K562 (cell line): Measurements from ENCODE around the gene TRIM31. TPM values are rescaled to one million over a fixed set of nuclear protein-coding genes. Genes with fewer than 3 reads are reported as not detected.

Experiments
- CHD4 ChIP-seq: fragments of 200-600 bp; sonication (generic); IDR thresholded peaks from 3 replicates; pipeline ENCODE4 v1.6.1; 2012; ENCODE audit warnings: low read depth, mild to moderate bottlenecking, mixed read lengths, low read length, inconsistent platforms; ENCODE audit not compliant: insufficient read depth, insufficient replicate concordance, poor library complexity, severe bottlenecking
- EP300 ChIP-seq: IDR thresholded peaks from 2 replicates; pipeline ENCODE4 v1.6.1; 2012; ENCODE audit warnings: low read length, improper control_type of control experiment
- HEY1 ChIP-seq: fragments of 250-450 bp; sonication (Bioruptor Pico); IDR thresholded peaks from 2 replicates; pipeline ENCODE4 v1.5.0; 2020; ENCODE audit warnings: mild to moderate bottlenecking, moderate library complexity, borderline replicate concordance
- KDM1A ChIP-seq, 2 experiments: fragments of 450-650 bp; IDR thresholded peaks; 2 replicates each; pipeline ENCODE4 v1.6.1; 2016; ENCODE audit warnings: mild to moderate bottlenecking in 2 of 2
- LARP7 ChIP-seq: fragments of 450-650 bp; IDR thresholded peaks from 2 replicates; pipeline ENCODE4 v1.6.1; 2016
- MEIS2 ChIP-seq: fragments of 450-650 bp; IDR thresholded peaks from 2 replicates; pipeline ENCODE4 v1.6.1; 2014; ENCODE audit warnings: mild to moderate bottlenecking; ENCODE audit not compliant: partially characterized antibody
- MXD1 ChIP-seq: fragments of 250-450 bp; sonication (Bioruptor Pico); IDR thresholded peaks from 2 replicates; pipeline ENCODE4 v1.8.0; 2021; ENCODE audit warnings: borderline replicate concordance, mild to moderate bottlenecking, moderate library complexity; ENCODE audit not compliant: poor library complexity, severe bottlenecking
- NFYB ChIP-seq: IDR thresholded peaks from 2 replicates; pipeline ENCODE4 v1.6.1; 2011; ENCODE audit warnings: mild to moderate bottlenecking, moderate library complexity; ENCODE audit not compliant: insufficient read length; ENCODE audit errors: extremely low read depth
- NR1H2 ChIP-seq: sonication (generic); formaldehyde crosslinking; IDR thresholded peaks from 2 replicates; pipeline ENCODE4 v1.4.0; 2020; ENCODE audit warnings: mild to moderate bottlenecking, missing genetic modification reagents
- PML ChIP-seq: IDR thresholded peaks from 2 replicates; pipeline ENCODE4 v1.6.1; 2012; ENCODE audit warnings: low read length, inconsistent platforms
- RBM17 ChIP-seq: fragments of 200-400 bp; formaldehyde crosslinking; IDR thresholded peaks from 2 replicates; pipeline ENCODE4 v1.6.1; 2017; ENCODE audit warnings: low read depth, mild to moderate bottlenecking, low read length, borderline replicate concordance
- SNAPC5 ChIP-seq: fragments of 250-450 bp; sonication (Bioruptor Pico); IDR thresholded peaks from 2 replicates; pipeline ENCODE4 v1.8.0; 2021; ENCODE audit warnings: moderate library complexity, mild to moderate bottlenecking, inconsistent platforms
- TCFL5 ChIP-seq: fragments of 250-450 bp; sonication (Bioruptor Pico); conservative IDR thresholded peaks from 2 replicates; pipeline ENCODE4 v1.6.1; 2021; ENCODE audit warnings: mild to moderate bottlenecking, moderate library complexity, matching md5 sums
- ZC3H8 ChIP-seq: fragments of 450-650 bp; IDR thresholded peaks from 2 replicates; pipeline ENCODE4 v1.6.1; 2017
- ZNF124 ChIP-seq: sonication (generic); formaldehyde crosslinking; IDR thresholded peaks from 2 replicates; pipeline ENCODE4 v1.8.1; 2022; ENCODE audit warnings: missing genetic modification reagents
- ZNF133 ChIP-seq: fragments of 250-450 bp; sonication (Bioruptor Pico); IDR thresholded peaks from 2 replicates; pipeline ENCODE4 v1.4.0; 2020; ENCODE audit warnings: mild to moderate bottlenecking
- ZNF699 ChIP-seq: fragments of 250-450 bp; sonication (Bioruptor Pico); IDR thresholded peaks from 2 replicates; pipeline ENCODE4 v1.8.0; 2021; ENCODE audit warnings: mild to moderate bottlenecking, moderate library complexity; ENCODE audit not compliant: insufficient replicate concordance
- polyA plus RNA-seq, 8 experiments: library from polyadenylated mRNA; depleted of rRNA in 4 of 8; stranded (reverse) in 5 of 8; unstranded in 3 of 8; fragments of >200 nt; fragmentation: Nextera tagmentation in 2 of 8; fragmentation: Illumina TruSeq in 1 of 8; extraction: Ambion mirVana in 2 of 8; extraction: Trizol in 1 of 8; gene quantifications; 2 replicates each; pipeline versions ENCODE4 v1.2.1 to v1.2.3, GENCODE V29; 2011 to 2014; ENCODE audit warnings: inconsistent platforms in 1 of 8, missing spikeins in 1 of 8
- total RNA-seq, 7 experiments: library from RNA; depleted of rRNA in 6 of 7; stranded (reverse); fragments of >200 nt in 6 of 7; fragmentation: Illumina TruSeq in 2 of 7; extraction: Trizol in 2 of 7; gene quantifications; 2 replicates each; pipeline versions ENCODE4 v1.2.1 to v1.2.3, GENCODE V29; 2011 to 2021; ENCODE audit warnings: low replicate concordance in 1 of 7
- TF ChIP-seq, protein P1 (sequence below), 2 experiments: fragments of 450-650 bp; IDR thresholded peaks; 2 replicates each; pipeline ENCODE4 v1.6.1; 2016
- TF ChIP-seq, protein P2 (sequence below): IDR thresholded peaks from 3 replicates; pipeline ENCODE4 v1.6.1; 2011; ENCODE audit warnings: borderline replicate concordance, mild to moderate bottlenecking; ENCODE audit not compliant: insufficient read length, insufficient read depth
- TF ChIP-seq, protein P3 (sequence below): fragments of 450-650 bp; formaldehyde crosslinking; IDR thresholded peaks from 2 replicates; pipeline ENCODE4 v1.4.0; 2022; ENCODE audit warnings: missing genetic modification characterization
- TF ChIP-seq, protein P4 (sequence below), 2 experiments: fragments of 450-650 bp in 1 of 2; sonication (generic) in 1 of 2; formaldehyde crosslinking; conservative IDR thresholded peaks; 2 replicates each; pipeline versions ENCODE4 v1.4.0 to v1.8.1; 2020 to 2022; ENCODE audit warnings: mild to moderate bottlenecking in 1 of 2, missing genetic modification reagents in 1 of 2

The TRIM31 gene
- total and polyA plus RNA-seq, 9 of the 15 experiments (the other 6 are each of a cell fraction or from before 2014, with no cell fraction given): not detected

DNA sequence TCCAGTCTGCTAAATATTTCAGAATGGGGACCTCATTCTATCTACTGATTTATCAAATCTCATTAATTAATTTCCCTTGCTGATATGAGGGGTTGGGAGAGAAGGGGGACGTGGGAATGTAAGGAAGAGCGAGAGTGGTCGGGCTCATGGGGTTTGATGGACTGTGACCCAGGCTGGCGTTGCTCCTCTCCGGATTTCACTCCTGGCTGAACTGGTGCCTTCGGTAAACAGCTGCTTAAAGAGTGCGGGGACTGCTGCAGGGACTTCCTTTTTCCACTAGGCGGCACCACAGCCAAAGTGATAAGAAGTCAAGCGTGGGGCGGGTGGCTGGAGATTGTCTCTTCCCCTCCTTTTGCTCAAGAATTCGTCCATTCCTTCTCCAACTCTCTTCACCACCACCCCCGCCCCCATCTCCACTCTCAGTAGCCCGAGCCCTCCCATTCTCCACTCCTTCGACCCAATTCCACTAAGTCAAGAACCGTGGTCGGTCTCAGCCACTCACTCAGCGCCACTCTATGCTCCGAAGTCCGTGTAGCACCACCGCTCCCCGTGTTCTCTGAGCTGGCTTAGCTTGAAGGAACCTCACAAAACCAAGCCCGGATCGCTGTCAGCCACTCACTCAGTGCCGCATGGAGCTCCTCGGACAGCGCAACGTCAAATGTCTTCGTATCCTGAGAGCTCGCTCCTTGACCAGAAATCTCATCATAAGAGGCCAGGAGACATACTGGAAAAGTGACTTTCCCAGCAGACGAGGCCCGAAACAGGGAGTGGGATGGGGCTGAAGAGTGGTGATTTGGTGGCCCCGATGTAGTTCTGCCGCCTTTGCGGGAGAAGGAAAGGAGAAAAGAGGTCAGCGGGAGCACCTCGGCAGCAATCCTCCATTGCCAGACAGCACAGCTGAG lies 9.7 kb downstream of the TRIM31 start (continued):
- TF ChIP-seq MXD1 (no peak), ZNF699 (CRISPR knock-in tag) (no peak), RBM17 (no peak), HEY1 (CRISPR knock-in tag) (no peak), PML (no peak), ZC3H8 (no peak), MEIS2 (no peak), NFYB (no peak), ZNF133 (no peak), SNAPC5 (CRISPR knock-in tag) (no peak), EP300 (no peak), ZNF124 (CRISPR knock-in tag) (no peak), TCFL5 (no peak), LARP7 (no peak), NR1H2 (CRISPR knock-in tag) (no peak), KDM1A (IDR thresholded peaks at IDR 0.05) (no peak), CHD4 (no peak)
- TF ChIP-seq, protein P1, sequence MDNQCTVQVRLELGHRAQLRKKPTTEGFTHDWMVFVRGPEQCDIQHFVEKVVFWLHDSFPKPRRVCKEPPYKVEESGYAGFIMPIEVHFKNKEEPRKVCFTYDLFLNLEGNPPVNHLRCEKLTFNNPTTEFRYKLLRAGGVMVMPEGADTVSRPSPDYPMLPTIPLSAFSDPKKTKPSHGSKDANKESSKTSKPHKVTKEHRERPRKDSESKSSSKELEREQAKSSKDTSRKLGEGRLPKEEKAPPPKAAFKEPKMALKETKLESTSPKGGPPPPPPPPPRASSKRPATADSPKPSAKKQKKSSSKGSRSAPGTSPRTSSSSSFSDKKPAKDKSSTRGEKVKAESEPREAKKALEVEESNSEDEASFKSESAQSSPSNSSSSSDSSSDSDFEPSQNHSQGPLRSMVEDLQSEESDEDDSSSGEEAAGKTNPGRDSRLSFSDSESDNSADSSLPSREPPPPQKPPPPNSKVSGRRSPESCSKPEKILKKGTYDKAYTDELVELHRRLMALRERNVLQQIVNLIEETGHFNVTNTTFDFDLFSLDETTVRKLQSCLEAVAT (IDR thresholded peaks at IDR 0.05): 0 out of 4 replicates have a peak, but pooled peaks of 1 of the 2 experiments have one; percentile 24
- TF ChIP-seq, protein P2, sequence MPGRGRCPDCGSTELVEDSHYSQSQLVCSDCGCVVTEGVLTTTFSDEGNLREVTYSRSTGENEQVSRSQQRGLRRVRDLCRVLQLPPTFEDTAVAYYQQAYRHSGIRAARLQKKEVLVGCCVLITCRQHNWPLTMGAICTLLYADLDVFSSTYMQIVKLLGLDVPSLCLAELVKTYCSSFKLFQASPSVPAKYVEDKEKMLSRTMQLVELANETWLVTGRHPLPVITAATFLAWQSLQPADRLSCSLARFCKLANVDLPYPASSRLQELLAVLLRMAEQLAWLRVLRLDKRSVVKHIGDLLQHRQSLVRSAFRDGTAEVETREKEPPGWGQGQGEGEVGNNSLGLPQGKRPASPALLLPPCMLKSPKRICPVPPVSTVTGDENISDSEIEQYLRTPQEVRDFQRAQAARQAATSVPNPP: no peak
- TF ChIP-seq, protein P3, sequence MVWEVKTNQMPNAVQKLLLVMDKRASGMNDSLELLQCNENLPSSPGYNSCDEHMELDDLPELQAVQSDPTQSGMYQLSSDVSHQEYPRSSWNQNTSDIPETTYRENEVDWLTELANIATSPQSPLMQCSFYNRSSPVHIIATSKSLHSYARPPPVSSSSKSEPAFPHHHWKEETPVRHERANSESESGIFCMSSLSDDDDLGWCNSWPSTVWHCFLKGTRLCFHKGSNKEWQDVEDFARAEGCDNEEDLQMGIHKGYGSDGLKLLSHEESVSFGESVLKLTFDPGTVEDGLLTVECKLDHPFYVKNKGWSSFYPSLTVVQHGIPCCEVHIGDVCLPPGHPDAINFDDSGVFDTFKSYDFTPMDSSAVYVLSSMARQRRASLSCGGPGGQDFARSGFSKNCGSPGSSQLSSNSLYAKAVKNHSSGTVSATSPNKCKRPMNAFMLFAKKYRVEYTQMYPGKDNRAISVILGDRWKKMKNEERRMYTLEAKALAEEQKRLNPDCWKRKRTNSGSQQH: no peak
- TF ChIP-seq, protein P4, sequence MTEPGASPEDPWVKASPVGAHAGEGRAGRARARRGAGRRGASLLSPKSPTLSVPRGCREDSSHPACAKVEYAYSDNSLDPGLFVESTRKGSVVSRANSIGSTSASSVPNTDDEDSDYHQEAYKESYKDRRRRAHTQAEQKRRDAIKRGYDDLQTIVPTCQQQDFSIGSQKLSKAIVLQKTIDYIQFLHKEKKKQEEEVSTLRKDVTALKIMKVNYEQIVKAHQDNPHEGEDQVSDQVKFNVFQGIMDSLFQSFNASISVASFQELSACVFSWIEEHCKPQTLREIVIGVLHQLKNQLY (CRISPR knock-in tag; conservative IDR thresholded peaks at IDR 0.05): no peak
